A549 treated with CpdA at 1 μM for 4 hours (cell line): ENCODE data around the gene FOXB2. TPM values are rescaled to one million over a fixed set of nuclear protein-coding genes. Genes with fewer than 3 reads are reported as not detected.

Source experiments
- total RNA-seq: library from RNA; stranded (reverse); fragments of 200-300 nt; extraction: Qiagen RNA extraction; gene quantifications from 5 replicates; pipeline ENCODE4 v1.2.3, GENCODE V29; 2022; ENCODE audit warnings: low read depth

FOXB2 gene
- not detected in 5 replicates for total RNA-seq

GRCh38 chr9:77019236-77019925, at the start of gene FOXB2:
Gene FOXB2 (plus strand): TSS chr9:77019655. CDS start chr9:77019655, 0 bp downstream.

Other genes starting within 250 kb of the FOXB2 start
- 0.01 TPM in 1 of 5 replicates, not detected in the others for gene PRUNE2, start 113.5 kb upstream of the FOXB2 start, total RNA-seq
- 9.7 to 10.4 TPM (median 10.1 TPM) in 5 replicates for gene VPS13A, start 157.9 kb downstream of the FOXB2 start, total RNA-seq